ENCODE data around the gene DEPDC5.

DEPDC5 gene

GRCh38 chr22:31853736-31854495 is 100.1 kb downstream of the DEPDC5 start:
- no peak for DNase-seq

GRCh38 chr22:31857247-31857646 is 103.4 kb downstream of the DEPDC5 start:
- no peak for DNase-seq

GRCh38 chr22:31861226-31861840 is 107.5 kb downstream of the DEPDC5 start:
- DNase-seq, result no peak

GRCh38 chr22:31866918-31867317 is 113.1 kb downstream of the DEPDC5 start:
- no peak for DNase-seq

- DNase-seq, result no peak
Observed at GRCh38 chr22:31867386-31868153, 113.8 kb downstream of the DEPDC5 start.

GRCh38 chr22:31869739-31870138 is 115.9 kb downstream of the DEPDC5 start:
- no peak for DNase-seq

- no peak for DNase-seq
Observed at GRCh38 chr22:31870890-31871289, 117.1 kb downstream of the DEPDC5 start.

GRCh38 chr22:31871480-31871879 is 117.7 kb downstream of the DEPDC5 start:
- DNase-seq, result no peak

GRCh38 chr22:31872209-31872608 is 118.4 kb downstream of the DEPDC5 start:
- DNase-seq, result peak; percentile 35

GRCh38 chr22:31874821-31875220 is 121.0 kb downstream of the DEPDC5 start:
- no peak for DNase-seq

- no peak for DNase-seq
Observed at GRCh38 chr22:31876156-31876920, 122.5 kb downstream of the DEPDC5 start.

- no peak for DNase-seq
Observed at GRCh38 chr22:31879585-31879984, 125.8 kb downstream of the DEPDC5 start.

GRCh38 chr22:31881200-31881599 is 127.4 kb downstream of the DEPDC5 start:
- DNase-seq, result no peak

- DNase-seq, result no peak
Observed at GRCh38 chr22:31881865-31882264, 128.0 kb downstream of the DEPDC5 start.

GRCh38 chr22:31882971-31883370 is 129.2 kb downstream of the DEPDC5 start:
- no peak for DNase-seq

- no peak for DNase-seq
Observed at GRCh38 chr22:31883989-31884388, 130.2 kb downstream of the DEPDC5 start.

- DNase-seq, result no peak
Observed at GRCh38 chr22:31891366-31892079, 137.7 kb downstream of the DEPDC5 start.

- no peak for DNase-seq
Observed at GRCh38 chr22:31892080-31892433, 138.2 kb downstream of the DEPDC5 start.

GRCh38 chr22:31893460-31893859 is 139.6 kb downstream of the DEPDC5 start:
- no peak for DNase-seq

- DNase-seq, result no peak
Observed at GRCh38 chr22:31895411-31896123, 141.7 kb downstream of the DEPDC5 start.

- DNase-seq, result no peak
Observed at GRCh38 chr22:31896472-31896871, 142.7 kb downstream of the DEPDC5 start.

All from CD4-positive, alpha-beta T cell treated with Interleukin-21 for 1 hour (primary cell).